ENCODE measurements around the gene EEIG1.

- TF ChIP-seq CTCF (IDR thresholded peaks at IDR 0.05) (no peak), POLR2A (IDR thresholded peaks at IDR 0.05) (no peak)
Observed at GRCh38 chr9:127936347-127936852, 44.4 kb downstream of the EEIG1 start.

Measured in suprapubic skin (tissue), 3 donors.